GM08714 (cell line): ENCODE data around the gene AGPS.

Experiments
- H3K4me3 ChIP-seq: fragments of 200-500 bp; sonication (Bioruptor generic); 2 replicates; pipeline ENCODE4 v1.5.1; 2014; ENCODE audit warnings: mild to moderate bottlenecking, low read length, inconsistent platforms
- ZNF274 ChIP-seq: IDR thresholded peaks from 2 replicates; pipeline ENCODE4 v1.6.1; 2012; ENCODE audit warnings: mild to moderate bottlenecking, low read depth, low read length

AGPS gene

DNA sequence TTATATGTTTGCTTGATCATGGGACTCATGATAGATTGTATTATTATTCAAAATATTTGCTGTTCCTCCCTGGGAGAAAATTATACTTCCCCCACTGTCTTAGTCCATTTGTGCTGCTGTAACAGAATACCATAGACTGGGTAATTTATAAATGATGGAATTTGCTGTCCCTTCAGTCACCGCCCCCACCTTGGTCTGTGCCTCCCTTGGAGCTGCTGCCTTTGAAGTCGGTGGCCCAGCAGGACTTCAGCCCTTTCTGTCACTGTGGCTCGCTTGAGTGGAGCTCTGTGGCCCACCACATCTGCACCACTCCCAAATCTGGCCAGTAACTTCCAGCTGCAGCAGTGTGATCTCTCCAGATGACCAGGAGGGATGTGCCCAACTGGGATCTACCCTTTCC lies 200.8 kb downstream of the AGPS start:
- no peak overlapping the region for H3K4me3 ChIP-seq
- no peak for TF ChIP-seq ZNF274
